ENCODE data around the gene EIF4EBP2.

DNA sequence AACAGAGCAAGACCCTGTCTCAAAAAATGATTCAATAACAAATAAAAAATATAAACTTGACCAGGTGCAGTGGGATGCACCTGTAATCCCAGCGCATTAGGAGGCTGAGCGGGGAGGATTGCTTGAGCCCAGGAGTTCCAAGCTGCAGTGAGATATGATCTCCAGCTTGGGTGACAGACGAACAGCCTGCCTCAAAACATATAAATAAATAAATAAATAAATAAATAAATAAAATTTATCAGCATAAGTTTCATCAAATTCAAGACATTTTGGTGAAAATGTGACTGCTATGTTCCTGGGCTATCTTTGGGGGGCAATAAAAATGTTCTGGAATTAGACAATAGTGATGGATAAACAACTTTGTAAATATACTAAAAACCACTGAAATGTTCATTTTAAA, 4.8 kb upstream of the EIF4EBP2 start:
- TF ChIP-seq CTCF (IDR thresholded peaks at IDR 0.05) (no peak), POLR2A (IDR thresholded peaks at IDR 0.05) (no peak)

Data from right lobe of liver (tissue), 4 donors.